GM18499 (cell line): Measurements from ENCODE around the gene AFF3.
"Not testable (repeated sequence)": the region's sequence is repeated elsewhere in the genome, so short reads cannot be mapped to it uniquely, and the experiment has no call there.

Experiments used
- ATAC-seq: cut with Tn5 transposase; IDR thresholded peaks from one replicate; pipeline ENCODE4 v1.9.1; 2021; ENCODE audit warnings: moderate number of reproducible peaks; ENCODE audit not compliant: insufficient read depth, unreplicated experiment

AFF3 gene

DNA sequence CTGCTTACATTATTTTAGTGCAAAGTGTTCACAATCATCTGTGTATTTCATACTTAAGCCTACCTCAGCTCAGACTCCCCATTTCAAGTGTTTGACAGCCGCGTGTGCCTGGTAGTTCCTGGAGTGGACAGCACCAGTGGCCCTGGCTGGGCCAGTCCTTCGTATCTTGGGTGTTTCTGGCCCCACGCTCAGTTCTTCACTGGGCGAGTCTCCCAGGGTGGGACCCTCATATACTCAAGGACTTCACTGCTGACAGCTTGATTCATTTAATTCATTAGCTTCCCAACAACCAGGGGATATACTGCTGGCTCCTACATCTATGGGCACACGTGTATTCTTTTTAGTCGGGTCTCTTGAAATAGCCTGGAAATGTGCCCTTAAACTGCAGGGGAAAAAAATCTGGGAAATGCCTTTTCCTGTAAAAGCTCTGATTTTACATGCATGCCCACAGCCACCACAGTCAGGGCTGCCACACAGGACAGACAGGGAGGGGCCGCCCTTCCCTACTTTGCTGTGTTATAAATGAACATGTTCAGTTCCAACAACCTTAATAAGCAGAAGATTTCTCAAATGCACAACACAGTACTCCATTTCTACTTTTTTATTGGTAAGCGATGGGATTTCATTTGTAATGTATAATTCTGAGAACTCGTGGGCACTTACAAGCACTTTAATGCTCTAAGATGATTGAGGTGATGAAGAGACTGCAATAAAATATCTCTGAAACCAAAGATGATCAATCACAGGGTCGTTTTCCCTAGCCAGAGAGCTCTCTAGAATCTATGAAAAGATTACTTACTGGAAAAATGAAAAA is 447.1 kb downstream of the AFF3 start:
- no peak for ATAC-seq

DNA sequence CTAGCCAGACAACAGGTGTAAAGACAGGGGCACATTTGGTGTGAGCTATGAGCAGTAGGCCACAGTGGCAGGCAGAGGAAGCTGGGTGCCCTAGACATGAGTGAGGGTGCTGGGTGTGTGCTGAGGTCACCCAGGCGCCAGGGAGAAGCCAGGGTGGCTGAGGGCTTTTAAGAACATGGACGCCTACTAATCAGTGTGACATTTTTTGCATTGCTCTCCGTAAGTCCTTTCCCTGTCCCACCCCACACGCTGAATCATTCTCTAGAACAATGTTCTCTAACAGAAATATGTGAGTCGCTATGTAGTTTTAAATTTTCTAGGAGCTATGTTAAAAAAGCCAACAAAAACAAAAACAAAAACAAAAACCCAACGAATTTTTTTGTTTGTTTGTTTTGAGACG is 448.1 kb downstream of the AFF3 start:
- ATAC-seq = no peak

DNA sequence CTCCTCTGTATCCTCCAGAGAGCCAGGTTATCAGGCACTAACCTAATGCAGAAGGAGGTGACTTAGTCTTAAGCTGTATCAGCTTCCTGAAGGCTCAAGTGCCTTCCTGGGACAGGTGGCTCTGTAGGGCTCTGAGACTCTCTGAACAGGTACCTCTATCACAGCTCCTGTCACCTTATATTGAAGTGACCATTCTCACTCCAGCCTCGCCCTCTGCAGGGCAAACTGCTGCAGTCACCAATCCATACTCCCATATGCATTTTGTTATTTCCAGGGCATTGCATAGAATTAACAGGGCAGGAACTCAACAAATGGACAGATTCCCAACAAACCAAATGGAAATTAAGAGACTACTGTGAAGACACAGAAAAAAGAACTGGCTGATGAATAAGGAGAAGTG is 449.6 kb downstream of the AFF3 start:
- no peak for ATAC-seq

DNA sequence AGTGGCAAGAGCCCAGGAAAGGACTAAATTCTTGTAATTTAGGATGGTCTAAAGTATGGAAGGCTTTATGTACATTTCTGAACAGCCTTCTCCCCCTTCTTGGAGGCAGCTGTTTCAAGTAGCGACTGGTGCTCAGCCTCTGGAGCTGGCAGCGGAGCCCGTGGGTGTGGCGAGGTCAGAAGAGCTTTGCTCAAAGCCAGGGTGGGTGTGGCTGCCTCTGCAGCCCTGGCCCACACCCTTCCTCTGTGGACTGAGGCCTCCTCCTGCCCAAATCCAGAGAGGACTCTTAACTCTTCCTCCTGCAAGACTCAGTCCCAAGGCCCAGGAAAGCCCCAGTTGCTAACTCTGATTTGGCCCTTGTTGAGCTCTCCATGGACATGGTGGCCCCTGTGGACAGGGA is 450.5 kb downstream of the AFF3 start:
- ATAC-seq = no peak

DNA sequence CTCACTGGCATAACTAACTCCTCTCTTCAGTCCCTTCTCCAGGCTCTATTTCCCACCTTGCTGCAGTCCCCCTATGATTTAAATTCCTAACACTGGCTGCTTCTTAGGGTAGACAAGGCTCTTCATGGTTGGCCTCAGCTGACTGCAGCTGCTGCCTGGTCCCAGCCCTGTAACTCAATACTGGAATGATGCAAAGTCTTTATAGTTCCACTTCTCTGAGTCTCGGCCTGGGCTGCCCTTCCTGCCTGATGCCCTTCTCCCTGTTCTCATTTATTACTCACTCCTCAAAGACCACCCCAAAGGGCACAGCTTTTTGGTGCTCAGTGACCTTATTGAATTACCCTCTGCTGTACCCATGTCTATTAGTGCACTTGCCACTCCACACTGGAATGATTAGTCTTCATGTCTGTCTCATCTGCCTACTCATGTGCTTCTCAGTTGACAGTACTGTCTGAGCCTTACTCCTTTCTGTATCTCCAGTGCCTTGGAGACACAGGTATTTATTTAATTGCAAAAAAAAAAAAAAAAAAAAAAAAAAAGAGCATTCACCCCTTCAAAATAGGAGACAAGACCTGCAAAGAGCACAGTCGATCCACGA is 453.1 kb downstream of the AFF3 start:
- no peak for ATAC-seq

DNA sequence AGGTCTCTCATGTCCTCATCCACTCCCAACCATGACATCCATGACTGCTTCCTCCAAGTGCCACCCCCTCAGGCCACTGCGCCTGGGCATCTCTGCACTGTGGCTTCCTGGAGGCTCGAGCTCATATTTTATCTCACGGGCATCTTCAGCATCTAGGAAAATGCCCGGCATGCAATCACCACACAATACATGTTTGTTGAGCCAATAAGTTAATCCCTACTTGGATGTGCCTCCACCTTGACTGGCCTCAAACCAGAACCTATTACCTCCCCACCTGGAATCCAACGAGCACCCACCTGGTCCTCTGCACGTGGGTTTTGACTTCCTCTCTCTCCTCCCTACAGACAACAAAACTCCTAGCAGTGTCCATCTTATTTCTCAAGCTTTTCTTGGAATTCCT is 453.7 kb downstream of the AFF3 start:
- ATAC-seq = no peak

DNA sequence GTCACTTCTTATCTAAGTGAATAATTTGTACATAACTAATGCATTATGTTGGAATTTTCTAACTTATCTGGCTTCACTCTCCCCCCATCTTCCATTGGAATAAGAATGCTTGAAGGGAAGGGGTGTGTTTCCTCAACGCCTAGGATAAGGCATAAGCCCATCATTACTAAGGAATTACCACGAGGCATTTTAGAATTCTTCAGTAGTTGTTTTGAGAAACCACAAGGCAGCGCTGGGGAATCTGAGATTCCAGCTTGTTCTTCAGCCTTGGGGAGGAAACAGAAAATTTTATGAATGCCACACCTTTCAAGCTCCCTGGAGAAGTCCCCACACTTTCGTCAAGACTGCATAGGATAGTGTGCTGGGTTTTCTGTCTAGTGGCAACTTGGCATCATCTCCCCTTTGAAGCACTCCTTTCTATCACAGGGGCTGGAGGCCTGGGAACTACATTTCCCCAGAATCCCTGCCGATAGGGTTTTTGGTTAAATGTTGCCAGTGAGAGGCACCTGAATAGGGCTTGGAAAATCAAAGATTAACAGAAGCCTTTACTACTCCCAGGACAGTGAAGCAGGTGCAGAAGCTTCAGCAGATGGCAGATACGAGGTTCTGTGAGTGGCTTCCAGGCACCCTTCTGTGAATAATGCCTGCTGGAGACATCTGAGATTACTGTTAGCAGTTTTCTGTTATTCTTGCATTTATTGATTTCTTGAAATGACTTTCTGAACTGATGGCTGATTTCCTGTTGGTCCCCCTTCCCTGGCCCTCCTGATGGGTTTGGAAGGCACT is 459.9 kb downstream of the AFF3 start:
- ATAC-seq = no peak

DNA sequence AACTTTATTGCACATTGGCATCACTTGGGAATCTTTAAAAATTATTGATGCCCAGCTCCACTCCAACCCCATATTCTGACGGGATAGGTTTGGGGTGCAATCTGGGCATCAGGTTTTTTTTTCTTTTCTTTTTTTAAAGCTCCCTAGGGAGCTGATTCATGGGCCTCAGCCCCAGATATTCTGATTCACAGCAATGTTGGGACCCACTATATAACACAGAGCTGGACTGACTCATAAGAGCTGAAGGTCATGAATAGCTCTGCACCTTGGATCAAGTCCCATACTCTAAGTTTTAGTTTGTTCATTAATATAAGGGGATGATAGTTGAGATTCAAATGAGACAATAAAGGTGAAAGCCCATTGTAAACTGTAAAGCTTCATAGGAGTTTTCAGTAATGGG is 461.4 kb downstream of the AFF3 start:
- no peak for ATAC-seq

DNA sequence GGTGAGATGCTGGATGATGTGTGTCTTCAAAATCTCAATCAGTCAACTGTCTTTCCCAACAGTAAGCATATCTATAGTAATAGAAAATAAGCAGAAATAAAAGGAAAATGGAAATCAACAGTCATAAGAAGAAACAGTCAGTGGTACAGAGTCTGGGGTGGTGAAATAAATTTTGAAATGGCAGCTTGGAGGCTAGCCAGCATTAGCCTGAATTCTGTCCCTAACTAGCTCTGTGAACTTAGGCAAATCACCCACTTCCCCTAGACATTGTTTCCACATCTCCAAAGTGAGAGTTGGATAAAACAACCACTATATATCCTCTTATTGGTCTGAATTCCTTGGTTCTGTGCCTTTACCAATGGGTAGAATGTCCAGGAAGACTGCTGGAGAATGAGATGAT is 462.9 kb downstream of the AFF3 start:
- ATAC-seq = no peak

DNA sequence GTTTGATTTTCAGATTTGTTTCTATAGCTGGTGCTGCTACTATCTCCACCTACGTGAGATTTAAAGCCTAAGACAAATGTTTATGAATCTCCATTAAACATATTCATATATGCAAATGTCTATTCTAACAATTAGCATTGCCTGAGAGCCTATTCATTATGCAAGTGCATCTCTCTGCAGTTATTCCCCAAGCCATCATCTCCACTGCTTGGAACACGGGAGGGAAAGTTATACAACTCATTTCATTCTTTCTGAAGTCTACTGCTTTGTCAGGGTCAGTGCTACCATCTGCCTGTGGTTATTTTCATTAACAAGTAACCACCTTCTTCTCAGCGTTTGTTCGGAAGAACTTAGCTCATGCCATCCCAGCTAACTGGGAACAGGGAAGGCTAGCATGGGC is 463.8 kb downstream of the AFF3 start:
- no peak for ATAC-seq

DNA sequence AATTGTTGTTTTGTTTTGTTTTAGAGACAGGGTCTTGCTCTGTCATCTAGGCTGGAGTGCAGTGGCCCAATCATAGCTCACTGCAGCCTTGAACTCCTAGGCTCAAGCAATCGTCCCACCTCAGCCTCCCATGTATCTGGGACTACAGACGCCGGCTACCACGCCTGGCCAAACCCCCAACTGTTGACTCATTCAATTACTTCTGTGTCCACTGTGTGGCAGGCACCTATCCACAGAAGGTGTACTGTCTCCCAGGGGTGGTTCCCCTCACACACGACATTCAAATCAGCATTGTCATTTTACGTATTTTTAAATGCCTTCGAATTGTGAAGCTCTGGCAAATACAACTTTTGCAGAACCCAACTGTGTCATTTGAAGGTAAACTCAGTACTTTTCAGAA is 464.6 kb downstream of the AFF3 start:
- ATAC-seq = no peak

DNA sequence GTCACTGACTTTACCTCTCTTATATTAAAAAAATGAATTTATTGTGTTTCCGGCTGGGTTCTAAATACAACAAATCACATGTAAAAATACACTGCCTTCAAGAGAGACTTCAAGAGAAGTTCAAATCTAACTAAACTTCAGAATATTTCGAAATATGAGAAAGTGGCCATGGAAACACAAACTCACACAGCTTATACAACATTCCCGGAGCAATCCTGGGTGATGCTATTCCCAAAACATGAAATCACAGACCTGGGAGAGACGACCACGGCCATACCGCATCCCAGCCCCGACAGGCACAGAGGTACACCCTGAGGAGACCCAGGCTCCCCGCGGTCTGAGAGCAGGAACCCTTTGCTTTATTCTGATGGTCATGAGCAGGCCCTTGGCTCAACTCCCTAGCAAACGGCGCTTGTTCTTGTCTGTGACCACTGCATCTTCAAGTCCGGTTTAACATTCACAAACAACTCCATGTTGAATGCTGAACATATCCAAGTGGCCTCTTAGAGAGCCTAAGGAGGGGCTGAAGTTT is 467.2 kb downstream of the AFF3 start:
- ATAC-seq = no peak

DNA sequence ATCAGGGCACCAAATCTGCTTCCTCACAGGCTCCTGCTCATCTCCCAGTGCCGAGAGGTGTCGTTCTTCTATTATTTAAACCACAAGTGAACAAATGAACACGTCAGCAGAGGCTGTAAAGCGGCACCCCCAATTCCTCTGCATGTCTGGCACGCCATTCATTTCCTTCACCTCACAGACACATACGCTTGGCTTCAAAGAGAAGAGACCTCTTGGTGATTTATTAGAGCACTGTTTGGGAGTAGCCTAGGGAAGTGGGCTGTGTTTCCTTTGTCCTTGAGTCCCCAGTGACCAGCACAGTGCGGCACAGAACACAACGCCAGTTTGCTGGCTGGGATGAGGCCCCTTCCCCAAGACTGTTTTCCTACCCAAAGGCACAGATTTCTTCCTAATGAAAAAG is 468.3 kb downstream of the AFF3 start:
- no peak for ATAC-seq

DNA sequence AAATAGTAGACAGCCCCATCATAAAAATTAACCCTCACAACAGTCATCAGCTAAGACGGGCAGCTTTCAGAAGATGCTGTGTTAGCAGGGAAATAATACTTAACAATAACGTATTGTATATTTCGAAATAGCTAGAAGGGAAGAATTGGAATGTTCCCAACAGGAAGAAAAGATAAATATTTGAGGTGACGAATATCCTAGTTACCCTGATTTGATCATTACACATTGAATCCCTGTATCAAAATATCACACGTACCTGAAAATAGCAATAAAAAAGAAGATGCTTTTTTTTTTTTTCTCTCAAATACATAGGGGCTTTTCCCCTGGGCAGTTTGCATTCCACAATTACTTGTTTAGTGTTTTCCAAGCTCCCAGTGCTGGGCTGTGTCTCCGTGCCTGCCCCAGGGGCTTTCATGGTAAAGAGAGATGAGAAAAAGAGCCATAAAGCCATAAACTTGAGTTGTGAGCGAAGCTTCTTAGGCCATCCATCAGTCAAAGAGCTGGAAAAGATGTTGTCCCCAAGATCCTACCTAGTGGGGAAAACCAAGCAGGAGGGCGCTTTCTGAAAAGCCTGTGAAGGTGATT is 469.5 kb downstream of the AFF3 start:
- no peak for ATAC-seq

DNA sequence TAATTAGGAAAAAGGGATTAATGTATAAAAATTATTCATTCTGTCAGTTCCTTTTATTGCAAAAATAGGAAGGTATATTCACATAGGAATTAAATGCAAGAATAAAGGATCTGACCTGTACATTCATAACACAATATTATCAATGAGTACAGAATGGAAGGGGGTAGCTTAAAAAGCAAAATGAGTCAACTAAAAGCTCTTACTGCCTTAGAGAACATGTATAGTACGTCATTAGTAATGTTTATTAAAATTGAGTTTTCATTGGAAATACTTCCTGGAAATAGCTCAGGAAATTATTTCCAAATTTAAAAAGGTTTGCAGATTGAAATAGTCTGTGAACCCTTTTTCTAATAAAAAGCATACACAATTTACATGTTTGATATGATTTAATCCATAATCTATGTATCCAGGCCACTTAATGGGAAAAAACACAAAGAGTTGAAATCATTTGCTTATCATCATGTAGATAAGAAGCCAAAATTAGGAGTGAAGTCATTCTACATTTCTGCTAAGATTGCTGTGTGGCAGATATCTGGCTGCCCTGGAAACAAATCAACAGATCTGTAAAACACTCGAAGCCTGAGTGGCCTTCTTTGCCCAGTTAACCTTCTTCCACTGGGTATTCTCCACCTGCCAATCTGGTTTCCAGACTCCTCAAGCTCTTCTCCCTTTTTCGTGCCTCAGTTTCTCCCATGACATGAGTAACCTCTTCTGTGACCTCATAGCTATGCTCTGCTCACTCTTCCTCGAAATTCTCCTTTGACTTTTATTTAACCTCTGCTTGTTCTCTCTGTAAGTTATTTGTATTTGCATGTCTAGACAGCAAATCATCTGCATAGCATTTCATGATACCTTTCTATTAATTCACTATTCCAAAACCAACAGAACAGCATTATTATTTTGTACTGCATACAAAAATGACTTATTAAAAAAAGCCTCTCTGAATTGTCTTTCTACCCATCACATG is 471.3 kb downstream of the AFF3 start:
- no peak for ATAC-seq

DNA sequence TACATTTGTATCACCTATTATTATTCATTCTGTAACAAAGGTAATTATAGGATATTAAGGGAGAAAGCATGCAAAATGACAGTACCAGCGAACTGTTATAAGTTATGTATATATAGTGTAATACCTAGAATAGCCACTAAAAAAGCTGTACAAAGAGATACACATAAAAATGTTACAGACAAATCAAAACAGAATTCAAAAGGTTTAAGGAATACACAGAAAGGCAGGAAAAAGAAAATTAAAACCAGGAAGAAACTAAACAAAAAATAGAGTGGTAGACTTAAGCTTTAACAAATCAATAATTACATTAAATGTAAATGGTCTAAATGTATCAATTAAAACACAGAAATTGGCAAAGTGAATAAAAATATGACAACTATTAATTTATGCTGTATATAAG is 476.1 kb downstream of the AFF3 start:
- ATAC-seq = no peak

DNA sequence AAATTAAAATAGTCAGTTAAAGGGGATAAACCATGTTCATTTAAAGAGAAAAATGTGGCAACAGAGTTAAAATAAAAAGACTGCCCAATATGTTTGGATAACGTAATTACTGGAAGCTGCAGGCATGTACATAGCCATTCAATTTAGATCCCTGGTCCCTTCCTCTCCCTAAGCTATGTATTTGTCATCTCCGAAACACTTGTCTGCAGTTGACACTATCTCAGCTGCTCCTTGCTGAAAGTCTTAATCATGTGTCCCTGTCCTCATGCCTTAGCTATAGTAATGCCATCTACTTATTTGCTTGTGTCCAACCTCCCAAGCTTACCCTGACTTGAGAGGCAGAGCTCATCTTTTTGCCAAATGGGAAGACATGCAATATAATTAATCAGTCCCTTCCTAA is 478.7 kb downstream of the AFF3 start:
- no peak for ATAC-seq

DNA sequence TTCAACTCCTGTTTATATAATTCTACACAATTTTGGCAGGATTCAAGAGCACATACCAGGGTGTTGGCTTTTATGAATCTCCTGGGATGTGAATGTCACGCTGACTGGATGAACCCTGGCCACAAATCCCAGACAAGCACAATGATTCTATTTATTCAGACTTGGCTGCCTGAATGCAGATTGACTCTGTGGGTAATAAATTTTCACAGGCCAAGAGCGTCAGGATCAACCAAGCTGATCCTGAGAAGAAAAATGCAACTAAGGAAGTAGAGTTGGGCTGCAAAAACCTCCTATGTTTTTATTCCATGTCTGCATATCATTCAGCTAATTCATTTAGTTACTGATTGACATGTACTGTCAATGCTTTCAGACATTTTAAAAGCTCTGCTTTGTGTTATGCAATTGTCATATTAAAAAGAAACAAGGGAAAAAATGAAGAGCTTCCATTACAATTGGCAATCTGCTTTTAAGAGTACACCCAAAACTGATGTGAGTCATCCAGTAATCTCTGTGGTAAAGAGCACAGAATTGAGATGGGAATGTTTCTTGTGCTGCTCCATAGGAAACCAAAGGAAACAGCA is 479.5 kb downstream of the AFF3 start:
- ATAC-seq = no peak

DNA sequence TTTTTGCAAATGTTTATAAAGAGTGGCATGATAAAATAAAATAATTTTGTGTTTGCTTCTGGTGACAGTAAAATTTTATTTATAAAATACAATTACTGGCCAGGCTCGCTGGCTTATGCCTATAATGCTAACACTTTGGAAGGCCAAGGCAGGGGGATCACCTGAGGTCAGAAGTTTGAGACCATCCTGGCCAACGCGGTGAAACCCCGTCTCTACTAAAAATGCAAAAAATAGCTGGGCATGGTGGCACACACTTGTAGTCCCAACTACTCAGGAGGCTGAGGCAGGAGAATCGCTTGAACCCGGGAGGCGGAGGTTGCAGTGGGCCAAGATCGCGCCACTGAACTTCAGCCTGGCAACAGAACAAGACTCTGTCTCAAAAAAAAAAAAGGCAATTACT is 480.6 kb downstream of the AFF3 start:
- ATAC-seq = not testable (repeated sequence)
